Measurements from ENCODE around the gene ITPR2.
"Not testable (repeated sequence)": the region's sequence is repeated elsewhere in the genome, so short reads cannot be mapped to it uniquely, and the experiment has no call there.

Gene ITPR2

DNA sequence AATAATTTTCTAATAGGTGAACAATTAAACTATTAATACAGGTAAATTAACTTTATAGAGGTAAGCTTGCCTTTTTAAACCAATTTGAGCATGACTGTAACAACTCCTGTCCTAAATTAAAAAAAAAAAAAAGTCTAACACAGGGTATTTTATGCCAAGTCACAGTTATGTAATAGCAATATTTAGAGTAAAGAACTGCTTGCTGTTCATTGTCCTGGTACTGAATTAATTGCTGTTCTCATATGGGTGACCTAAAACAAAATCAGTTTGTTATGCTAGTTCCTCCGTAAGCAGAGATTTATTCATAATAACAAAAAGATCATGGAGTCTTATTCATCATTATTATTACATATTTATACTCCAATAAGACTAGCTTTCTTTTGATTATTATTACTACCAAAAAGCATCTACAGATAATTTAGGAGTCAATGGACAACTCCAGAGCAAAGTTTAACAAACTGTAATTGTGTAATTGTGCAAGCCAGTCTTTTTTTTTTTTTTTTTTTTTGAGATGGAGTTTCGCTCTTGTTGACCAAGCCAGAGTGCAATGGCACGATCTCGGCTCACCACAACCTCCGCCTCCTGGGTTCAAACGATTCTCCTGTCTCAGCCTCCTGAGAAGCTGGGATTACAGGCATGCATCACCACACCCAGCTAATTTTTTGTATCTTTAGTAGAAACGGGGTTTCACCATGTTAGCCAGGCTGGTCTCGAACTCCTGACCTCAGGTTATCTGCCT, 98.3 kb downstream of the ITPR2 start:
- Mint-ChIP-seq H3K27me3 (no peaks in the 10 kb centered on the region), H3K4me1 (ENCODE audit: low read depth) (peaks cover 50% of the 10 kb centered on the region), H3K36me3 (ENCODE audit: low read depth) (peaks cover 16% of the 10 kb centered on the region), H3K27ac (no peak overlapping the region), H3K4me3 (no peak overlapping the region), H3K9me3 (peaks cover 4% of the 10 kb centered on the region)
- no peak for DNase-seq

DNA sequence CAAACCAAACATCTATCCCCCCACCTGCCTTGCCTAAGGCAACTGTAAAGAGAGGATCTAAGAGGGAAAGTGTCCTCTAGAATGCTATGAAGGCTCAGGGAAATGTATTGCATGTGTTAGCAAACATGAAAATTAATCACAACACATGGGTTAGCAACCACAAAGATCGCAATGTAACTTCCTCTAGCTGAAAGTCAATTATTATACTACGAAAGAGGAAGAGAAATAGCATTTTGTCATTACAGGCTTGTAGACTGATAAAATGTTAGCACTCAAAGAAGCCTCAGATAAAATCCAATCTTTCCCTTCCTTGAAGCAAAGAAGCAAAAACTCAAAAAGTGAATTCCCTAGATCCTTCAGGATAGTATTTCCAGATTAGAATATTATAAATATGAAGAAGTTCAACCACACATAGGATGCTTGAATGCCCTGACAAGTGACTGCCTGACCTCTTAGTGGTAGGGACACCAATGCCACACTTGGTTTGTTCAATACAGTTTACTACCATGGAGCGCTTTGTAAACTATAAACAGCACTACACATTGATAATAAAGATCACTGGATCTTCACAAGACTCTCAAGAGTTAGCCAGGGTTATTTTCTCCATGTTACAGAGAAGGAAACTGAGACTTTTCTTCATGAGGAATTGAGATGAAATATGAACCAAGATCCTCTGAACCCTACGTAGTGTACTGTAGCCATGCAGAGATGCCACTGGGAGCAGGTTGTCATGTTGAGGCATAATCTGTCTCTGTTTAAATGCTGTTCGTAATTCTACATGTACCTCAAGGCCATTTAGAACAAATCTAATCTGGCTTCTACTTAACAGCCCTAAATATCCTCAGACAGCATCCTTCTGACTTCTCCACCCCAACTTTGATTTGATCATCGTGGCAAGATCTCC, 100.7 kb downstream of the ITPR2 start:
- no peak overlapping the region for H3K27ac Mint-ChIP-seq
- no peak overlapping the region for H3K4me3 Mint-ChIP-seq

DNA sequence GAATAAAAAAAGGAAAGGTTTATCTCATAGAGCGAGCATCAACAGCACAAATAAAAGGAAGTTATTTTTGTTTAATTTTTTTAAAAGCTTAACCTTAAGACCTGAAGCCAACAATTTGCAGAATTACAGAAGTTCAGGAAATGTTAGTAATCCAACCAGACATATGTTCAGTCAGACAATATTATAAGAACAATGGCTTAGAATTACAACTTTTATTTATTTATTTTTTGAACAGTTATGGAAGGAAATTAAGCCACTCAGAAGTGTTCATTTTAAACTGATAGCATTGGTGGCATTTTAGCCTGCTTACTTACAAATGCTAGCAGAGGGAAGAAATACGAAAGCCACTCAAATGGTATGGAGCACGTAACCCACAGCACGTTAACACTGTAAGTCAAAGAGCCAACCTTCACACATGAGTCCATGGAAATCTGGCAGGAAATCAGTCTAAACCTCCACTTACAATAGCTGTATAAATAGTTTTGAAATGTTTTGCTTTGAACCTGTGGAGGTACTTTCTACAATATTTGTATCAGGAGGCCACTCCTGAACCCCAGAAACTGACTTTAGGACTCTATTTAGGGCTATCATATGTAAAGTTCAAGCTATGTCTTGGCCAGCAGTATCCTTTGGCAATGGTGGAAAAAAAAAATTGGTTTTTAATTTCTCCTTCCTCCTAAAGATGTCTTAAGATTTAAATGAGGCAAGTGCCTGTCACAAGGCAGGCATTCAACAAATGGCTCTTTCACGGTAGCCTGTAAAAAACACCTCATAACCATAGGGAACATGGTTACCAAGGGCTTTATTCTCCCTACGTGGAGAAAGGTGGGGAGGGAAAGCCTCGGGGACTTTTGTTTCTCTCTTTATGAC, 102.3 kb downstream of the ITPR2 start:
- Mint-ChIP-seq H3K4me1 (ENCODE audit: low read depth) (peaks cover 67% of the 10 kb centered on the region), H3K4me3 (no peak overlapping the region), H3K36me3 (ENCODE audit: low read depth) (peaks cover 5% of the 10 kb centered on the region), H3K9me3 (no peaks in the 10 kb centered on the region), H3K27me3 (no peaks in the 10 kb centered on the region), H3K27ac (no peak overlapping the region)
- no peak for DNase-seq

More for the DNA sequence above, 100.7 kb downstream of the ITPR2 start:
- no peak for DNase-seq
- no peaks in the 10 kb centered on the region for H3K9me3 Mint-ChIP-seq
- H3K27me3 Mint-ChIP-seq, result no peaks in the 10 kb centered on the region
- peaks cover 2% of the 10 kb centered on the region for H3K36me3 Mint-ChIP-seq (ENCODE audit: low read depth)
- peaks cover 68% of the 10 kb centered on the region for H3K4me1 Mint-ChIP-seq (ENCODE audit: low read depth)

DNA sequence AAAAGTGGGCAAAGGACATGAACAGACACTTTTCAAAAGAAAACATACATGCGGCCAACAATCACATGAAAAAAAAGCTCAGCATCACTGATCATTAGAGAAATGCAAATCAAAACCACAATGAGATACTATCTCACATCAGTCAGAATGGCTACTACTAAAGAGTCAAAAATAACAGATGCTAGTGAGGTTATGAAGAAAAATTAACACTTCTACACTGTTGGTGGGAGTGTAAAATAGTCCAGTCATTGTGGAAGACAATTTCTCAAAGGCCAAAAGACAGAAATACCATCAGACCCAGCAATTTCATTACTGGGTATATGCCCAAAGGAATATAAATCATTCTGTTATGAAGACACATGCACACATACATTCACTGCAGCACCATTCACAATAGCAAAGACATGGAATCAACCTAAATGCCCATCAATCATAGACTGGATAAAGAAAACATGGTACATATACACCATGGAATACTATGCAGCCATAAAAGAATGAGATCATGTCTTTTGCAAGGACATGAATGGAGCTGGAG, 103.8 kb downstream of the ITPR2 start:
- not testable (repeated sequence) for H3K4me3 Mint-ChIP-seq
- H3K4me1 Mint-ChIP-seq (ENCODE audit: low read depth), result peaks cover 65% of the 10 kb centered on the region

DNA sequence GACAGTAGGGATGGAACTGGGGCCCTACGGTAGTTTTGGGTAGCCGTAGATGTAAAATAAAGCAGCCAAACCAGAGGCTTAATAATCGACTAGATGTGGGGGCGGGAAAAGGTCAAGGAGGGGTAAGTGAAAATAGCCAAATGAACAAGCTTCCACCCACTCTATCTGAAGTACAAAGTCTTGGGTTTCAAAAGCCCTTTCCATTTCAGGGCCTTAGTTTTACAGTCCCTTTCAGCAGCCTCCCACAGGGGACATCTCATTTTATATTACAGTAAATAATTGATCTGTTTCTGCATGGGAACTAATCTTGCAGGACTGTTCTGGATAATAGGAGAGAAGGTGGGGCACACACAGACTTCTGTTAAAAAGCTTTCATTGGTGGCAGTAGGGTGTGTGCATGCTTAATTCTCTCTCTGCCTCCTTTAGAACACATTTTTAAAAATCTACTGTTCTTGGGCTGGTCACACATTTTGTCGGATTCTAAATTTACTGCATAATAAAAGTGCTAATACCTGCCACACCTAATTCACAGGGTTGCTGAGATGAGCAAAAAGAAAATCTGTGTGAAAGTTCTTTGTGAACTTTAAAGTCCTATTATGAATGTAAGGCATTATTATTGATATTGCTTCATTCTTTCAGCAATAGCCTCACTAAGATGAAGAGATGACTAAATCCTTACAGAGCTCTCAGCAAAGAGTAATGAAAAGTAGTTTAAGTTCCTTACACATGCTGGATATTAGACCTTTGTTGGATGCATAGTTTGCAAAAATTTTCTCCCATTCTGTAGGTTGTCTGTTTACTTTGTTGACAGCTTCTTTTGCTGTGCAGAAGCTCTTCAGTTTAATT, 104.6 kb downstream of the ITPR2 start:
- Mint-ChIP-seq H3K36me3 (ENCODE audit: low read depth) (peaks cover 20% of the 10 kb centered on the region), H3K9me3 (no peaks in the 10 kb centered on the region), H3K27ac (peak overlapping the region; percentile 50), H3K4me3 (no peak overlapping the region), H3K27me3 (no peaks in the 10 kb centered on the region), H3K4me1 (ENCODE audit: low read depth) (peaks cover 58% of the 10 kb centered on the region)
- DNase-seq, result no peak

More for the DNA sequence above, 103.8 kb downstream of the ITPR2 start:
- H3K36me3 Mint-ChIP-seq (ENCODE audit: low read depth), result peaks cover 15% of the 10 kb centered on the region
- not testable (repeated sequence) for H3K27ac Mint-ChIP-seq, H3K9me3 Mint-ChIP-seq, H3K27me3 Mint-ChIP-seq, DNase-seq

DNA sequence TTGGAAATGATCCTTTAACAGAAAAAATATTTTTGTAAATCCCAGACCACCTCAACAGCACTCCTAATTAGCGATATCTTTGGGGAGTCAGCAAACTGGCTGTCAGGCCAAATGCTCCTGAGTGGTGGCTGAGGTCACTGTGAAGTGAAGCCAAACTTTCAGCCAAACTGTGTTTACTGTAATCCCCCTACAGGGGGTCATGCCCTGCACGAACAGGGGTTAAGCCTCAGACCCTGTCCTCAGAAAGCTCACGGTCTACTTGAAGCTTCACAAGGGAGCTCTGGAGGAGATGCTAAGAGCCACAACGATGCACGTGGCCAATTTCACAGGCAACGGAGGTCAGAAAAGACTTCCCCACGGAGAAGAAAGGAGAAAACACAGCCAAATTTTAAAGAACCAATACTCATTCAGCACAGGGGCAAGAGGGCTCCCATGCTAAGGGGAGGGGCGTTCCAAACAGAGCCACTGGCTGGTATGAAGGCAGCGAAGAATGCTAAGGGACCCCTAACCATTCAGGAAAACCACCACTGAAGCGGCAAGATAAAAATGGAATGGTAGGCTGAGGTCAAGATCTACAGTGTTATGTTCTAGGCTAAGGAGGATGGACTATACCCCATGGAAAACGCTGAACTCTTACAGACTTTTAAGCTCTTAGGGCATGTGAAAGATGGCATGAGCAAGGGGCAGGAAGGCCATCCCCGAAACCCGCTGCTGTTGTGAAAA, 105.4 kb downstream of the ITPR2 start:
- no peaks in the 10 kb centered on the region for H3K9me3 Mint-ChIP-seq
- H3K4me3 Mint-ChIP-seq, result no peak overlapping the region
- H3K4me1 Mint-ChIP-seq (ENCODE audit: low read depth), result peaks cover 51% of the 10 kb centered on the region
- DNase-seq, result no peak
- peak overlapping the region; percentile 50 for H3K27ac Mint-ChIP-seq
- no peaks in the 10 kb centered on the region for H3K27me3 Mint-ChIP-seq
- peaks cover 22% of the 10 kb centered on the region for H3K36me3 Mint-ChIP-seq (ENCODE audit: low read depth)

DNA sequence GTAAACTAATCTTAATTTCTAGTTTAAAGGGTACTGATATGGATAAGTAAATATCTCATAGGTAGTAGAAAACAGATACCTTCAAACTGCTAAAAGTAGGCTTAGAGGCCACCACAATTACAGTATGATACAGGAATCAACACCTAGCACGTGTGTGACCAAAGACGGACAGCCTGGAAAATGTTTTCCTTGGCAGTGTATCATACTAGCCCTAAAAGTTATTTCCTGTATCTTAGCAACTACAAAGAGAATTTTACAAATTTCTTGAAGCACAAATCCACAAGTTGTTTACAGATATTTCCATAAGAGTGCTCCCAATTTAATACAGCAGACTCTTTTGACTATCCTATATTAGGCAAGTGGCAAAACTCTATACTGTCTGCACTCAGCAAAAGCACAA, 106.0 kb downstream of the ITPR2 start:
- Mint-ChIP-seq H3K27ac (no peak overlapping the region), H3K4me1 (ENCODE audit: low read depth) (peaks cover 44% of the 10 kb centered on the region), H3K36me3 (ENCODE audit: low read depth) (peaks cover 28% of the 10 kb centered on the region), H3K27me3 (no peaks in the 10 kb centered on the region), H3K4me3 (no peak overlapping the region), H3K9me3 (no peaks in the 10 kb centered on the region)
- DNase-seq, result no peak

DNA sequence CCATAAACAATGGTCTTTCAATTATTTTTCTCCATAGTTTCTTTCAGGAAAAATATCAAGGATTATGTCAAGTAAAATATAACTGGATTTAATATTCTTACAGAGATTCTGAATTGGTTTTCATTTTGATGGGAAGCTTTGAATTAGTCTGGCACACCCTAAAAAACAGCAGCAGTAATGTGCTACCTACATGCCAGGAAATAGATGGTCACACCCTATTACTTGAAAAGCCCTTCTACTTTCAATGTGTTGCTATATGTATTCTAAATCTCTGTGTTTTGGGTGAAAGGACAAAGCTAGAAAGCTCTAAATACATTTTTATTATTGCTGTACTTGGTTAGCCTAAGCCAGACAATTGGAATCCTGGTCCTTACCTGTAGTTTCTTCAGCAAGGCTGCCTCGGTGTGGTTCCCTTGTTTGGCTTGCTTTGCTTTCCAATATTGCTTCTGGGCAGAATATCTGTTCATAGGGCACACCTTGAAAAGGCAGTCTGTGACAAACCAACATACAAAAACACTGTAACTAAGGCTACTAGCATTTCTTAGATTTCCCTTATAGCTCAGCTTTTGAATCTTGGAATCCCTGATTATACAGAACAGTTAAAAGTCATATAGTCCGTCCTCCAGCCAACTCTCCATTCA, 107.6 kb downstream of the ITPR2 start:
- Mint-ChIP-seq H3K9me3 (no peaks in the 10 kb centered on the region), H3K4me1 (ENCODE audit: low read depth) (peaks cover 37% of the 10 kb centered on the region), H3K27ac (no peak overlapping the region)

DNA sequence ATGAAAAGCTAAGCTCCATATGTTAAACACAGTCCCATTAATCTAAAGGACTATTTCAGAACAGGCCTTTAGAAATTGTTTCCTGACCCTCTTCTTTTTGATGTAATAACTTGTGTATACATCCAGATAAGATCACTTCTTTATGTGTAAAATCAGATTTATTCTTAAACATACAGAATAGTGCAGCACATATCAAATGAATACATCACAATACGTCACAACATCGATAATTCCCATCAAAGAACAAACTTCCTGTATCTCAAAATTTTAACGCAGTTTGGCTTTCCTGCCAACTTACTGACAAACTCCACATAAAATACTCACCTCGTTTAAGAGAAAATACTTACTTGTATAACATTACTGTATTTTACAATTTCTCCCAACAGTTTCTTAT, 108.7 kb downstream of the ITPR2 start:
- Mint-ChIP-seq H3K4me1 (ENCODE audit: low read depth) (peaks cover 27% of the 10 kb centered on the region), H3K4me3 (no peak overlapping the region), H3K27ac (no peak overlapping the region), H3K36me3 (ENCODE audit: low read depth) (peaks cover 40% of the 10 kb centered on the region), H3K9me3 (no peaks in the 10 kb centered on the region), H3K27me3 (no peaks in the 10 kb centered on the region)
- DNase-seq, result no peak

More for the DNA sequence above, 107.6 kb downstream of the ITPR2 start:
- Mint-ChIP-seq H3K27me3 (no peaks in the 10 kb centered on the region), H3K36me3 (ENCODE audit: low read depth) (peaks cover 40% of the 10 kb centered on the region), H3K4me3 (no peak overlapping the region)
- no peak for DNase-seq

DNA sequence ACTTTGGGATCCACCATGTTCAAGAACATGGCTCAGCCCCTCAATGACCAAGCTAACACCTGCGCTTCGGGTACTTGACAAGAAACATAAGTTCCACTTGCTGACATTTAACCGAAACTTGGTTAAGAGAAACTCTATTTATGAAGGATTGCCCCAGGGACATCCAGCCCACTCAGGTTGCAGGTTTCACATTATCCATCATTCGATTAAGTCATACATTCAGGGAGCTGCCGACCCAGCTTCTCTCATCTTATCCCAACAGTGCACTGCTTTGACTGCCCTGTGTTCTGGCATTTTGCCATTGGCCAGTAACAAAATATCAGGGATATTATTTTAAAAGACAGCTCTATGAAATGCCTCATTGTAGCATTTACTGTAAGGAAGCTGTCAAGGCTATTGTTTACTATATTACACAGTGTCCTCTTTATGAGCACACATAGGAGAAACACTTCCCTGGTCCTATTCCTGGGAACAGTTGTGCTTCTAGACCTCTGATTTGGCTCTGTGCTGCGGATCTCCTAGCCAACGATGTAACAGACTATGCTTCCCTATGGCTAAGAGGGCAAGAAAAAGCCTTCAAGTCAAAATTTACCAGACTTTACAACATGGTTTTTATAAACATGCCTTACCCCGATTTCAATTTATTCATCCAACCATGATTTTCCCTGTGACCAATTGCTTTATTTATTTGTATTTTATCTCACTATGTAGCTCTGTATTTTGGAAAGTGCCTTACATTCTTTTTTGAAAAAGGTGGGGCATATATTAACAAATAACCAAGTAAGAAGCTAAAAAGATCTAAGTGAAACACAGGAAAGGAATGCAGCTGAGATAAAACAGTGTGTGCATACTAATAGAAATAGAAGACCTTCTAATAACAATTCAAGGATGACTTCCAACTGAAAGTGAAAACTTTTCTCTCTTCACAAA, 109.3 kb downstream of the ITPR2 start:
- peaks cover 21% of the 10 kb centered on the region for H3K4me1 Mint-ChIP-seq (ENCODE audit: low read depth)
- peaks cover 40% of the 10 kb centered on the region for H3K36me3 Mint-ChIP-seq (ENCODE audit: low read depth)
- H3K27me3 Mint-ChIP-seq, result no peaks in the 10 kb centered on the region
- no peaks in the 10 kb centered on the region for H3K9me3 Mint-ChIP-seq
- DNase-seq, result no peak
- H3K4me3 Mint-ChIP-seq, result no peak overlapping the region
- no peak overlapping the region for H3K27ac Mint-ChIP-seq

DNA sequence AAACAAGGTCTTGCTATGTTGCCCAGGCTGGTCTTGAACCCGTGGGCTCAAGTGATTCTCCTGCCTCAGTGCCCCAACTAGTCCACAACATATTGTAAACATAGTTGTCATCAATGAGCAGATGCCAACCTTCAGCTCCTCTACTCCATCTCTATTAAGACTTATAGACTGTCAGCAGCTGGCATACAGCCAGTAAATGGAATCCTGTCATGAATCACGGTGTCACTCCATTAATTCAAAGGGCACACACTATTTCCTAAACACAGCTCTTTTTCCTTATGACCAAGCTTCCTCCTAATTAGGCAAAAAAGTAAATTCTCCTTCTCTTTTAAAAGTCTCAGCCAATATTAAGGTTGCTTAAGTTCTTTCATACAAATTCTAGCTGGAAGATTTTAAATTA, 111.2 kb downstream of the ITPR2 start:
- Mint-ChIP-seq H3K4me1 (ENCODE audit: low read depth) (peaks cover 8% of the 10 kb centered on the region), H3K27me3 (no peaks in the 10 kb centered on the region), H3K9me3 (no peaks in the 10 kb centered on the region), H3K27ac (no peak overlapping the region), H3K36me3 (ENCODE audit: low read depth) (peaks cover 45% of the 10 kb centered on the region), H3K4me3 (no peak overlapping the region)
- DNase-seq, result no peak

DNA sequence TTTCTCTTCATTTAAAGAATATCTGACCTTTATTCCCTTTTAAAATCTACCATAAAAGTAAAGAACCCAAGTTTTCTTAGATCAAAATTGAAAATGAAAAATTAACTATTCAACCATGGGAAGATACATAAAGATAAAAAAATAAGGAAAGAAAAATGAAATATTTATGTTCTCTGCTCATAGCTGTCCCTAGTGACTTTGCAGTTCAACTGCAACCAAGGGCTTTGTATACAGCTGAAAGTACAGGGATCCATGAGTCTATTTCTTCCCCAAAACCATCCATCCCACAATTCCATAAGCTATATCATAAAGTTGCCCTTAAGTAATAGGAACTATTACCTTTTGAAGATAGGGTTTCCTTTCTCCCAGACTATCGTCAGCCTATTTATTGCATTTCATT, 113.1 kb downstream of the ITPR2 start:
- Mint-ChIP-seq H3K4me1 (ENCODE audit: low read depth) (no peaks in the 10 kb centered on the region), H3K27me3 (no peaks in the 10 kb centered on the region), H3K36me3 (ENCODE audit: low read depth) (peaks cover 51% of the 10 kb centered on the region), H3K4me3 (no peak overlapping the region), H3K9me3 (no peaks in the 10 kb centered on the region), H3K27ac (no peak overlapping the region)
- no peak for DNase-seq
